Activated CD8-positive, alpha-beta memory T cell treated with anti-CD3 and anti-CD28 coated beads for 24 hours (primary cell): ENCODE data around the gene COPG2.
A peak's percentile ranks its signal among the peaks of the same experiment; 100 is the strongest.

Experiments used
- DNase-seq: peaks from one replicate; pipeline ENCODE4 v3.0.0-alpha.2; 2020

Gene COPG2

GRCh38 chr7:130492523-130493274 is 175.8 kb downstream of the COPG2 start:
- DNase-seq, result no peak

- DNase-seq, result no peak
These were observed 176.6 kb downstream of the COPG2 start, which contains the start of gene MEST for GRCh38 chr7:130491841-130492522. MEST (plus strand) TSS chr7:130492085; CDS start chr7:130492314, 229 bp downstream.

GRCh38 chr7:130490888-130491804 is 177.4 kb downstream of the COPG2 start:
- peak; percentile 72 for DNase-seq

- no peak for DNase-seq
These were observed 178.2 kb downstream of the COPG2 start for GRCh38 chr7:130490311-130490791.

DNA sequence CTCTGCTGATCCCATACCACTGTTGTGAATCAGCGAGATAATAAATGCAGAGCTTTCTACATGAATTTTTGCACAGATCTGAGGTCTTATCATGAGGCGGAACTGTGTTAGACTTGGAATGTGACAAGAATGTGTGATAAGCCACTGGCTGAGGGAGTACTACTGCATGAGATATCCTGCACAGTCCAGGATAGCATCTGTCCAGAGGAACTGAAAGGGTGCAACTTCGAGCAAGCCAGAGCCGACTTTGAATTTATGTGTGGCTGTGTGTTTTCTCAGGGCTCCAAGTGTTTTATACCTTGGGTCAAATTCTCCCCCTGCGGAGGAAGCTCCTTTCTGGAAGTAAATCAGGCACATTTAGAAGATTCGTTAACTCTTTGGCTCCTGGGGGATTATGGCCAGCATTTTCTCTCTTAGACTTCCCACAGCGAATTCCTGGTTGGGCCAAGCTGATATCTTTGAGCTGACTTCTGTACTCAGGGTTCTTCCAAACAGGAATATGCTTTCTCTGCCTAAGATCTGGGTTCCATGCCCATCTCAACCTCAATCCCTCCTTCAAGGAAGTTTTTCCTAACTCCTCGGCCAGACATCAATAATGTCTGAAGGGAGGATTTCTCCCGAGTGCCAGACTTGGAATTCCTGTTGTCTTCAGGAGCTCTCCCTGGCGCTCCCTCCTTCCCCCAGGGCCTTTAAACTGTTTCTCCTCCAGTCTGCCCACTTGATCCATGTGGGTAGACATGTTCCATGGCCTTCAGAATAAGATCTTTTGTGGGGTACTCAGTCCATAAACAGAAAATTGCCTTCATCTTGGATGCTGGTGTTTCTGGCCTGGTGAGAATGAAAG is 179.2 kb downstream of the COPG2 start:
- DNase-seq, result no peak

GRCh38 chr7:130488392-130489139 is 180.0 kb downstream of the COPG2 start:
- no peak for DNase-seq

DNA sequence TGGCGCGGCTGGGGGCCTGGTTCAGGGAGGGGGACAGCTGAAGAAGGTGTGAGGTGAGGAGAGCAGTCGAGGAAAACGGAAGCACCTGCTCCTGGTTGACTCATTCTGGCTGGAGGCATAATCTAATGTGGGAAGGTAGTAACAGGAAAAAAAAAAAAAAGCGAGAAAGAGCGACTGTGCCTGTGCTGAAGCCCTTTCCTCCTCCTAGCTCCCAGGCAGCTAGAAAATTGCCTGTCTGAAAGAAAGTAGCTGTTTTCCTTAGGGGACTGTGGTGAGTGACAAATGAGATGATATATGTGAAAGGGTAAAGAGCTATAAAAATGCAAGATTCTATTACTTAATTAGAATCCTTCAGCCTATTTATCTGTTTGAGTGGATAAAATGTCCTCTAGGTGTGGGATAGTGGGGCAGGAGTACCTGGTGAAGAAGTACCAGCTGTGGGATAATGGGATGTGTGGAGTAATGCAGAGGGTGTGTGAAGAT is 181.6 kb downstream of the COPG2 start:
- no peak for DNase-seq

- peak; percentile 87 for DNase-seq
These were observed 182.2 kb downstream of the COPG2 start for GRCh38 chr7:130486114-130486953.

GRCh38 chr7:130485734-130486113 is 182.8 kb downstream of the COPG2 start:
- DNase-seq, result no peak

DNA sequence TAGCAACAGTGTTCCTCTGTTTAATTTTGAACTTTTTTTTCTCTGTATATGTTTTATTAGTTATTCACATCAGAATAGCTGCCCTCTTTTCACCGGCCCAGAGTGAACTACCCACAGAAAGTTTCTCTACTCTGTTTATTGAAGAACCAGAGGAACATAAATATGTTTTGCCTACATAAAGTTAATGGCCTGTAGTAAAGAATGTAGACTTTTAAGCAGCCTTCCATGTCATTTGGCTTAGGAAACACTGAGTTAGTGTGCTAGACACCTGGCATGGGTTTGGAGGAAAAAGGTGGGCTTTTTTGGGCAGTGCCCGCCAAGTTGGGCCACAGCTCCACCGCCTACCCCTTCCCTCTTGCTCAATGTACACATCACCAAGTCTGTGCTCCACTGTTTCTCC is 185.5 kb downstream of the COPG2 start:
- DNase-seq, result no peak

DNA sequence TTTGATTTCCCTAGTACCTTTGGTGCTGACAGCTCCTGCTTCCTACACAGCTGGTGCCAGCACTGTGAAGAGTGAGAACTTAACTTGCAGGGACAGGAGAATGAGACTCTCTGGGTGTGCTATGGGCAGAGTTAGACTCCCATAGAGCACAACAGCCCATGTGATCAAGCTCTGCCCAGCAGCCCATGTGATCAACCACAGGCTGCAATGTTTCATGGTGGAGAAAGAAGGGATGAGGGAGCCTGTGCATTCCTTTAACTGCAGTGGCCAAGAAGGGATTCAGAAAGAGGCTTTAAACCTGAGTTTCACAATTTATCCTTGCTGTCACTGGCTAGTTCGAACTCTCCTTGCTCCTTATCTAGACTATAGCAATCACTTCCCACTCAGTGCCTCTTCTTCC is 186.7 kb downstream of the COPG2 start:
- no peak for DNase-seq

- no peak for DNase-seq
These were observed 188.7 kb downstream of the COPG2 start for GRCh38 chr7:130479716-130480400.

- DNase-seq, result no peak
These were observed 189.6 kb downstream of the COPG2 start for GRCh38 chr7:130478991-130479390.

- DNase-seq, result no peak
These were observed 192.0 kb downstream of the COPG2 start for GRCh38 chr7:130476297-130477150.

GRCh38 chr7:130475776-130476175 is 192.8 kb downstream of the COPG2 start:
- DNase-seq, result no peak

DNA sequence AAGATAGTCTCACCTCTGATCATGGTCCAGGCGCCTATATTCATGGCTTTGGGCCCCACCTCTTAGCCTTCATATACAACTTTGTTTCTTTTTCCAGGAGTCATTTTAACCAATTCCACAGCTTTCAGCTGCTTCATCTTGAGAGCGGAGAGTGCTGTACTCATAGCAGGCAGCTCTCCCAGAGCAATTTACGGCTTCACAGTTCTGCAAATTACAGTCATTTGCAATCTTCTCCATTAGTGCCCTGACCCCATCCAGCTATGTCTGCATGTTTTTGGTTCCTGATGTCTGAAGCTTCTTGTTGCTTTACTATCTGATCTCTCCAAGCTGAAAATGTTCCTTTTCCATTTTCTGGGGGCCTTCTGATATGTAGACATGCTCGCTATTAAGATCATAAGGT is 194.7 kb downstream of the COPG2 start:
- no peak for DNase-seq

GRCh38 chr7:130473289-130473688 is 195.3 kb downstream of the COPG2 start:
- DNase-seq, result no peak

DNA sequence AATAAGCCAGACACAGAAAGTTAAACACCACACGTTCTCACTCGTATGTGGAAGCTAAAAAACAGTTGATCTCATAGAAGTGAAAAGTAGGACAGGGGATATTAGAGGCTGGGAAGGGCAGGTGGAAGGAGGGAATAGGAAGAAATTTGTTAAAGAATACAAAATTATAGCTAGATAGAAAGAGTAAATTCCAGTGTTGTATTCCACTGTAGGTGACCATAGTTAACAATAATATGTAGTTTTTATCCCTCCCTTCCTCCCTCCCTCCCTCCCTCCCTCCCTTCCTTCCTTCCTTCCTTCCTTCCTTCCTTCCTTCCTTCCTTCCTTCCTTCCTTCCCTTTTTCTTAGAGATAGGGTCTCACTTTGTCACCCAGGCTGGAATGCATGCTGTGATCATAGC is 196.6 kb downstream of the COPG2 start:
- no peak for DNase-seq

GRCh38 chr7:130468612-130469011 is 199.9 kb downstream of the COPG2 start:
- no peak for DNase-seq
